Measurements from ENCODE around the gene RHO. TPM values are rescaled to one million over a fixed set of nuclear protein-coding genes. Genes with fewer than 3 reads are reported as not detected.
A peak's percentile ranks its signal among the peaks of the same experiment; 100 is the strongest.
"Not testable (repeated sequence)": the region's sequence is repeated elsewhere in the genome, so short reads cannot be mapped to it uniquely, and the experiment has no call there.

RHO gene
- total RNA-seq, 8 experiments from 2014 or later = 0.04 to 0.42 (median 0.10) TPM; not detected in 3

GRCh38 chr3:129490273-129490675 lies 38.2 kb upstream of the RHO start:
- Histone ChIP-seq H3K4me1 (replicated peaks in 1 of 2) (peaks cover 6 to 7% of the 10 kb centered on the region in 2 donors), H3K4me3 (no peak overlapping the region), H3K27ac (peak overlapping the region in 1 of 2 donors; percentile 26)
- in situ Hi-C loops (cut with MboI; ENCODE audit: low pct_unique_long_range_greater_than_20kb in 2 of 9, low sequenced_read_pairs in 9 of 9, unreplicated experiment in 9 of 9) = loop anchor here in 5 of 9 experiments (25.0 kb wide), 5 partner anchors 122 to 447 kb away; partner anchors contain the start of gene PLXND1 (in 1 of the 5)
- 0 to 28% (median 0%) methylated on average over 1 to 4 of the region's 5 CpGs; no CpG with 5 or more reads in 6 of the 10 experiments for WGBS, 10 experiments
- peak; percentile 88 to 99 (median 98) for ATAC-seq (replicated peaks in 6 of 8)

- ATAC-seq (replicated peaks in 6 of 8); H3K27ac ChIP-seq; H3K4me1 ChIP-seq (replicated peaks in 1 of 2); H3K4me3 ChIP-seq: not testable (repeated sequence)
- WGBS, 10 experiments = 77 to 100% (median 89%) methylated on average over 1 to 3 of the region's 4 CpGs; no CpG with 5 or more reads in 6 of the 10 experiments
- in situ Hi-C loops (cut with MboI; ENCODE audit: low pct_unique_long_range_greater_than_20kb in 2 of 9, low sequenced_read_pairs in 9 of 9, unreplicated experiment in 9 of 9) = loop anchor here in 5 of 9 experiments (25.0 kb wide), 5 partner anchors 121 to 446 kb away; partner anchors contain the start of gene PLXND1 (in 1 of the 5)
These were observed 37.4 kb upstream of the RHO start for GRCh38 chr3:129491077-129491476.

- 93 to 100% (median 99%) methylated on average over 2 to 7 of the region's 9 CpGs; no CpG with 5 or more reads in 2 of the 10 experiments for WGBS, 10 experiments
- no peak overlapping the region for H3K4me3 ChIP-seq
- peaks cover 6 to 7% of the 10 kb centered on the region in 2 donors for H3K4me1 ChIP-seq (replicated peaks in 1 of 2)
- in situ Hi-C loops (cut with MboI; ENCODE audit: low pct_unique_long_range_greater_than_20kb in 2 of 9, low sequenced_read_pairs in 9 of 9, unreplicated experiment in 9 of 9) = loop anchor here in 5 of 9 experiments (25.0 kb wide), 5 partner anchors 121 to 446 kb away; partner anchors contain the start of gene PLXND1 (in 1 of the 5)
- no peak for ATAC-seq (replicated peaks in 6 of 8)
- no peak overlapping the region for H3K27ac ChIP-seq
These were observed 36.6 kb upstream of the RHO start for GRCh38 chr3:129491794-129492193.

- Histone ChIP-seq H3K4me3 (no peak overlapping the region), H3K27ac (no peak overlapping the region), H3K4me1 (replicated peaks in 1 of 2) (peaks cover 6 to 7% of the 10 kb centered on the region in 2 donors)
- ATAC-seq (replicated peaks in 6 of 8) = no peak
- 20 to 100% (median 80%) methylated on average over 1 to 4 of the region's 4 CpGs; no CpG with 5 or more reads in 1 of the 10 experiments for WGBS, 10 experiments
- in situ Hi-C loops (cut with MboI; ENCODE audit: low pct_unique_long_range_greater_than_20kb in 2 of 9, low sequenced_read_pairs in 9 of 9, unreplicated experiment in 9 of 9) = loop anchor here in 5 of 9 experiments (25.0 kb wide), 5 partner anchors 120 to 445 kb away; partner anchors contain the start of gene PLXND1 (in 1 of the 5)
These were observed 35.7 kb upstream of the RHO start for GRCh38 chr3:129492691-129493090.

- in situ Hi-C loops (cut with MboI; ENCODE audit: low pct_unique_long_range_greater_than_20kb in 2 of 9, low sequenced_read_pairs in 9 of 9, unreplicated experiment in 9 of 9) = loop anchor here in 5 of 9 experiments (25.0 kb wide), 5 partner anchors 119 to 444 kb away; partner anchors contain the start of gene PLXND1 (in 1 of the 5)
- ATAC-seq (replicated peaks in 6 of 8) = peak in 1 of 8 experiments; percentile 2
- H3K27ac ChIP-seq = no peak overlapping the region
- no peak overlapping the region for H3K4me3 ChIP-seq
- 72 to 93% (median 92%) methylated on average over 2 to 4 of the region's 4 CpGs; no CpG with 5 or more reads in 7 of the 10 experiments for WGBS, 10 experiments
- peaks cover 6 to 7% of the 10 kb centered on the region in 2 donors for H3K4me1 ChIP-seq (replicated peaks in 1 of 2)
These were observed 35.2 kb upstream of the RHO start for GRCh38 chr3:129493206-129493605.

- ATAC-seq (replicated peaks in 6 of 8) = not testable (repeated sequence)
These were observed 33.9 kb upstream of the RHO start for GRCh38 chr3:129494499-129494898.

GRCh38 chr3:129495006-129495639 lies 33.3 kb upstream of the RHO start:
- not testable (repeated sequence) for H3K27ac ChIP-seq; H3K4me3 ChIP-seq; H3K4me1 ChIP-seq (replicated peaks in 1 of 2)
- in situ Hi-C loops (cut with MboI; ENCODE audit: low pct_unique_long_range_greater_than_20kb in 2 of 9, low sequenced_read_pairs in 9 of 9, unreplicated experiment in 9 of 9) = loop anchor here in 5 of 9 experiments (25.0 kb wide), 5 partner anchors 117 to 442 kb away; partner anchors contain the start of gene PLXND1 (in 1 of the 5)
- ATAC-seq (replicated peaks in 6 of 8) = peak in 4 of 8 experiments; percentile 18 to 55 (median 36)
- 0% methylated on average over 1 of the region's 10 CpGs; no CpG with 5 or more reads in 9 of the 10 experiments for WGBS, 10 experiments

More at GRCh38 chr3:129494499-129494898, 33.9 kb upstream of the RHO start:
- H3K4me1 ChIP-seq (replicated peaks in 1 of 2); H3K27ac ChIP-seq; H3K4me3 ChIP-seq: not testable (repeated sequence)
- in situ Hi-C loops (cut with MboI; ENCODE audit: low pct_unique_long_range_greater_than_20kb in 2 of 9, low sequenced_read_pairs in 9 of 9, unreplicated experiment in 9 of 9) = loop anchor here in 5 of 9 experiments (25.0 kb wide), 5 partner anchors 118 to 443 kb away; partner anchors contain the start of gene PLXND1 (in 1 of the 5)
- WGBS, 10 experiments = 70 to 100% (median 84%) methylated on average over 1 to 4 of the region's 5 CpGs; no CpG with 5 or more reads in 2 of the 10 experiments

- ATAC-seq (replicated peaks in 6 of 8); H3K4me3 ChIP-seq; H3K4me1 ChIP-seq (replicated peaks in 1 of 2); H3K27ac ChIP-seq: not testable (repeated sequence)
- WGBS, 10 experiments = 83 to 100% (median 88%) methylated on average over 1 to 2 of the region's 2 CpGs; no CpG with 5 or more reads in 6 of the 10 experiments
- in situ Hi-C loops (cut with MboI; ENCODE audit: low pct_unique_long_range_greater_than_20kb in 2 of 9, low sequenced_read_pairs in 9 of 9, unreplicated experiment in 9 of 9) = loop anchor here in 5 of 9 experiments (25.0 kb wide), 5 partner anchors 114 to 439 kb away; partner anchors contain the start of gene PLXND1 (in 1 of the 5)
These were observed 30.6 kb upstream of the RHO start for GRCh38 chr3:129497876-129498275.

GRCh38 chr3:129498603-129499488 lies 29.6 kb upstream of the RHO start:
- H3K4me1 ChIP-seq (replicated peaks in 1 of 2) = peaks cover 11% of the 10 kb centered on the region in 2 donors
- in situ Hi-C loops (cut with MboI; ENCODE audit: low pct_unique_long_range_greater_than_20kb in 2 of 9, low sequenced_read_pairs in 9 of 9, unreplicated experiment in 9 of 9) = loop anchor here in 5 of 9 experiments (25.0 kb wide), 5 partner anchors 113 to 438 kb away; partner anchors contain the start of gene PLXND1 (in 1 of the 5)
- no CpG with 5 or more reads among the region's 8 CpGs for WGBS, 10 experiments
- not testable (repeated sequence) for H3K4me3 ChIP-seq; H3K27ac ChIP-seq; ATAC-seq (replicated peaks in 6 of 8)

GRCh38 chr3:129499604-129500333 lies 28.7 kb upstream of the RHO start:
- ATAC-seq (replicated peaks in 6 of 8); H3K27ac ChIP-seq; H3K4me3 ChIP-seq: not testable (repeated sequence)
- in situ Hi-C loops (cut with MboI; ENCODE audit: low pct_unique_long_range_greater_than_20kb in 2 of 9, low sequenced_read_pairs in 9 of 9, unreplicated experiment in 9 of 9) = loop anchor here in 5 of 9 experiments (25.0 kb wide), 5 partner anchors 113 to 438 kb away; partner anchors contain the start of gene PLXND1 (in 1 of the 5)
- H3K4me1 ChIP-seq (replicated peaks in 1 of 2) = peaks cover 12 to 16% of the 10 kb centered on the region in 2 donors
- WGBS, 10 experiments = 80 to 100% (median 93%) methylated on average over 1 to 6 of the region's 14 CpGs; no CpG with 5 or more reads in 5 of the 10 experiments

- Histone ChIP-seq H3K4me1 (replicated peaks in 1 of 2) (peaks cover 12 to 17% of the 10 kb centered on the region in 2 donors), H3K4me3 (no peak overlapping the region), H3K27ac (no peak overlapping the region)
- no peak for ATAC-seq (replicated peaks in 6 of 8)
- 80 to 100% (median 96%) methylated on average over 1 to 5 of the region's 5 CpGs; no CpG with 5 or more reads in 2 of the 10 experiments for WGBS, 10 experiments
- in situ Hi-C loops (cut with MboI; ENCODE audit: low pct_unique_long_range_greater_than_20kb in 2 of 9, low sequenced_read_pairs in 9 of 9, unreplicated experiment in 9 of 9) = no loop called here
These were observed 28.1 kb upstream of the RHO start for GRCh38 chr3:129500334-129500658.

GRCh38 chr3:129501630-129502029 lies 26.8 kb upstream of the RHO start:
- 36 to 100% (median 69%) methylated on average over 1 to 5 of the region's 5 CpGs; no CpG with 5 or more reads in 3 of the 10 experiments for WGBS, 10 experiments
- Histone ChIP-seq H3K4me1 (replicated peaks in 1 of 2) (peaks cover 12 to 20% of the 10 kb centered on the region in 2 donors), H3K4me3 (no peak overlapping the region), H3K27ac (no peak overlapping the region)
- in situ Hi-C loops (cut with MboI; ENCODE audit: low pct_unique_long_range_greater_than_20kb in 2 of 9, low sequenced_read_pairs in 9 of 9, unreplicated experiment in 9 of 9) = no loop called here
- ATAC-seq (replicated peaks in 6 of 8) = no peak

All from motor neuron (in vitro differentiated cells).